ENCODE data around the gene SAMD11.
"Not testable (repeated sequence)": the region's sequence is repeated elsewhere in the genome, so short reads cannot be mapped to it uniquely, and the experiment has no call there.

The SAMD11 gene

GRCh38 chr1:974687-975328 lies 51.1 kb downstream of the SAMD11 start:
- no peak for DNase-seq (ENCODE audit: low read depth in 2 of 2)

GRCh38 chr1:975365-975764 lies 51.6 kb downstream of the SAMD11 start:
- DNase-seq (ENCODE audit: low read depth in 2 of 2): no peak

- peak in 1 of 2 donors; percentile 49 for DNase-seq (ENCODE audit: low read depth in 2 of 2)
These were observed 52.4 kb downstream of the SAMD11 start for GRCh38 chr1:975896-976683.

DNA sequence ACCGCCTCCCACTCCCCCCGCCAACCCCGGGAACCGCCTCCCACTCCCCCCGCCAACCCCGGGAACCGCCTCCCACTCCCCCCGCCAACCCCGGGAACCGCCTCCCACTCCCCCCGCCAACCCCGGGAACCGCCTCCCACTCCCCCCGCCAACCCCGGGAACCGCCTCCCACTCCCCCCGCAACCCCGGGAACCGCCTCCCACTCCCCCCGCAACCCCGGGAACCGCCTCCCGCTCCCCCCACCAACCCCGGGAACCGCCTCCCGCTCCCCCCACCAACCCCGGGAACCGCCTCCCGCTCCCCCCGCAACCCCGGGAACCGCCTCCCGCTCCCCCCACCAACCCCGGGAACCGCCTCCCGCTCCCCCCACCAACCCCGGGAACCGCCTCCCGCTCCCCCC lies 53.1 kb downstream of the SAMD11 start:
- not testable (repeated sequence) for DNase-seq (ENCODE audit: low read depth in 2 of 2)

- no peak for DNase-seq (ENCODE audit: low read depth in 2 of 2)
These were observed 54.5 kb downstream of the SAMD11 start for GRCh38 chr1:978069-978834.

DNA sequence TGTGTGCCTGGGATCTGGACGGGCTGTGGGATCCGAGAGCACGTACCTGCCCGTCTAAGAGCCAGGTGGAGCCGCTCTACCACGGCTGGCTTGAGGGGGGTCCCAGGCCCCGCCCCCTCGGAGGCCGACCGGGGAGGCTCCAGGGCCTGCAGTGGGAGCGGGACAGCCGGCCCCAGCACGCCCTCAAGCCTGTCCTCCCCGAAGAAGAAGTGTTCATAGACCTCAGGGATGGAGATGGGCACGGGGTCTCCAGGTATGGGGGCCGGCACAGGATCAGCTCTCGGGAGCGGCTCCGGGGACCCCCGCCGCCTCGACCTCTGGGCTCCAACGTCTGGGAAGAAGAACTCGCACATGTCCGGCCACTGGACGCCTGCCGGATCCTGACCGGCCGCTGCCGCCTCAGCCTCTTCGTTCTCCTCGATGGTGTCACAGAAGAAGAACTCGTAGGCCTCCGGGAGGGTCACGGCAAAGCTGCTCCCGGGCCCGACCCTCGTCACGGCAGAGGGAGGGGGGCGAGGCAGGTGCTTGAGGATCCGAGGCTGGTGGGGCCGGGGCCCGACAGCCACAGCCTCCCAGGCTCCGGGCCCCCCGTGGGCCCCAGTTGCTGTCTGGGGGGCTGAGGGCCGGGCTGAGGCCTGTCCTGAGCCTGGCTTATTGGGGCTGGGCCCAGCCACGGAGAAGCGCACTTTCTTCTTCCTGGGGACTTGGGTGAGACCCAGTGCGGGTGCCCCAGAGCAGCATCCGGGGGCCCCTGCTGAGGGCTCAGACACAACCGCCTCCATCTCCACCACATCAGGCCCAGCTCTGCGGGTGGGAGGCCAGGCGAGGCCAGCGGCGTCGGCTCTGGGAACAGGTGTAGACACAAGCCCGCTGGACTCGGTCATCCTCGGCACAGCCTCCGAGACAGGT lies 55.4 kb downstream of the SAMD11 start:
- DNase-seq (ENCODE audit: low read depth in 2 of 2): no peak

GRCh38 chr1:979744-980072 lies 56.0 kb downstream of the SAMD11 start:
- DNase-seq (ENCODE audit: low read depth in 2 of 2): no peak

DNA sequence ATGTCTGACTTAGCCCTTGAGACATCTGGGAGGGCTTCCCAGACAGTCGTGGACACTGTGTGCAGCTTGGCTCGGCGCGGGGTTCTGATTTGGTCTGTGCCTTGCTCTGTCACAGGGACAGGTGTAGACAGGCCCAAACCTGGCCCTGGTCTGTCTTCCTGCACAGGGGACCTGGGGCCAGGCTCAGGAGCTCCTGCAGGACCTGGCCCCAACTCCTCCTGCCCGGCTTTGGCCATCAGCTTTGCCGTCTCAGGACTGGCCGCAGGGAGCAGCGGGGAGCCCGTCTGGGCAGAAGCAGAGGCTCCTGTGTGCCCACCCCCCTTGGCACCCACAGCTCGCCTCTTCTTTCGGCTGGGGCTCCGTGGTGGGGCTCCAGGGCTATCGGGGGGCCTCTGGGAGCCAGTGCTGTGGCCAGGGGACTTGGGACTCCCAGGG lies 56.4 kb downstream of the SAMD11 start:
- DNase-seq (ENCODE audit: low read depth in 2 of 2): no peak

DNA sequence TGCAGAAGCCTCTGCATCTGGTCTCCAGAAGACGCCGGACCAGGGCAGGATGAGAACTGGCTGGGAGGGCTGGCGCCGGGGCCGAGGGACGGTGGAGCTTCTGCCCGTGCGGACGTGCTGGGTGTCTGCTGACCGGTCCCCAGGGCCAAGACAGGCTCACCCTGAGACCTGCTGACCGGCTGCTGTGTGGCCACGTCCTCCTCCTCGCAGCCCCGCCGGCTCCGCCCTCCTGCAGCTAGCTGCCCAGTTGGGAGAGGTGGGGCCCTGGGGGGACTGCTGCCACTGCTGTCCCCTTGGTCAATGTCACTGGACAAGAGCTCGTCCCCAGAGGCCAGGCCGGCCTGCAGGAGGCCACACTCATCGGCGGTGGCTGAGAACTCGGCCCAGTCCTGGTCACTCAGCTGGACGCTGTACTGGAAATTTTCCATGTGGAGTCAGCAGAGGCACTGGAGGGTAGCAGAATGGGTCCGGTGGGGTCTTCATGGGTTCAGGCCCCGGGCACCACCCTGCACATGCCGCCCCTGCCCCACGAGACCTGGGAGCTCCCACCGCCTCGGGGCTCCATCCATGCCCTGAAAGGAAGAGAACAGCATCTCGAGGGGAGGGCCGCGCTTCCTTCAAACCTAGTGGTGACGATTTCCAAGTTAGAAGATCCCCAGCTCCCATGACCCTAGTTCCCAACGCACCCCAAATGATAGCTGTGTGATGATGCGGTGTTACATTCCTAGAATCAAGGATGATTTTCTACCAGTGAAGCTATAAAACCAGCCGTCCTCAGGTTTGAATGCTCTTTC lies 57.1 kb downstream of the SAMD11 start:
- no peak for DNase-seq (ENCODE audit: low read depth in 2 of 2)

DNA sequence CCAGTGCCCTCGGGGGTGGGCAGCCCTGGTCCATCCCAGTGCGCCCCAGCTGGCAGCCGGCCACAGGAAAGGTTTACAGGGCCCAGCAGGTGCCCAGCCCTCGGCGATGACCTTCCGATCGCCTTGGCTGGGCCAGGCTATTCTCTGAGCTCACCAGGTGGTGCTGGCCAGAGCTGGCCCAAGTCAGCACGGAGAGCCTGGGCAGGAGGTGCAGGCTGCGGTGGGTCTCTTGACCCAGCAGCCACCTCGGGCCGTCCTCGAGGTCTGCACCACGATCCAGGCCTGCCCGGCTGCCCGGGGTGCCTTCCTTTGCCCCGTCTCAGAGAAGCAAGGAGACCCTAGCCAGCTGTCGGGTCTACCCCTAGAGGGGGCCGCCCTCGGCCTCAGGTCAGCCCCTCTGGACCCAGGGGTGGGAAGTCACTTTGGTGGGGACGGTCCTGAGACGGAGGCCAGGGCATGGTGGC lies 57.8 kb downstream of the SAMD11 start:
- DNase-seq (ENCODE audit: low read depth in 2 of 2): no peak

- DNase-seq (ENCODE audit: low read depth in 2 of 2): no peak
These were observed 58.3 kb downstream of the SAMD11 start, which contains the start of gene PERM1 for GRCh38 chr1:981955-982558. TSS of gene PERM1 (minus strand) at chr1:982093. CDS start at chr1:981029, 1,064 bp downstream.

DNA sequence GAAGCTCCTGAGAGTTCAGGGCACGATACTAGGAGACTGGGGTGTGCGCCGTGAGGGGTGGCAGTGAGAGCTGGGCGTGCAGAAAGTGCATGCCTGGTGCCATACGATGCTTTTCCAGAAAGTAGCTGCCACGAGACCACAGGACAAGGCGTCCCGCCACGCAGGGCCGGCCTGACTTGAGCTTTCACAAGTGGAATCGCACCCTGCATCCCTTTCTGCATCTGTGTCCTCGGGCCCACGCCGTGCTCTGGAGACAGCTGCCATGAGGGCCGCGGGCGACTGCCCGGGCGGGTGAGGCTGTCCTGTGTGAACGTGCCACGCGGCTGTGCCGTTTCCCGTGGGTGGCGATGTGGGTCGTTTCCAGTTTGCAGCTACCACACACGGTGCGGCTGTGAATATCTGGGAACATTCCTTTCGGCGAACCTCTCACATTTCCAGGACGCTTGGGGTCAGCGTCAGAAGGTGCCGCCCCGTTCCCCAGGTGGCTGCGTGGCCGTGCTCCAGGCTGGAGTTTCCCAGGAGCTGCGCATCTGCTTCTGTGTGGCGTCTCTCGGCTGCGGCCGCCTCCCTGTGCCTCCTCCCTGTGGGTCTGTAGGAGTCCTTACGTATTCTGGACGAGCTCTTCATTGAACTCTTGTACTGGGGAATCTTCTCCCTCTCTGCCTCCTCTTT lies 59.2 kb downstream of the SAMD11 start:
- no peak for DNase-seq (ENCODE audit: low read depth in 2 of 2)

- peak; percentile 53 to 55 for DNase-seq (ENCODE audit: low read depth in 2 of 2)
These were observed 60.2 kb downstream of the SAMD11 start for GRCh38 chr1:983798-984475.

- no peak for DNase-seq (ENCODE audit: low read depth in 2 of 2)
These were observed 60.7 kb downstream of the SAMD11 start for GRCh38 chr1:984476-984814.

DNA sequence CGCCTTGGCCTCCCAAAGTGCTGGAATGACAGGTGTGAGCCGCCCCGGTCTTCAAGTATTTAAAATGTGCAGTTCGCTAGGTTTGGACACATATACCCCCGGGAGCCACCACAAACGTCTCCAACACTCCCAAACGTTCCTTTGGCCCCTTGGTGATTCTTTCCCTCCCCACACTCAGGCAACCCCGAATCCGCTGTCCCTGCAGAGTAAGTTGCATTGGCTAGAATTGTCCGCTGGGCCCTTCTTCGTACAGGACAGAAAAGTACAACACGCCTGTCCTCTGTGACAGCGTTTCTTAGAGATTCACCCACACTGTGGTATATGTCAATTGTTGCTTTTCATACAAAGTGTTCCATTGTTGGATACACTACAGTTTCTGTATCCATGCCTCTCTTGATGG lies 61.4 kb downstream of the SAMD11 start:
- no peak for DNase-seq (ENCODE audit: low read depth in 2 of 2)

GRCh38 chr1:988061-988460 lies 64.3 kb downstream of the SAMD11 start:
- DNase-seq (ENCODE audit: low read depth in 2 of 2): not testable (repeated sequence)

DNA sequence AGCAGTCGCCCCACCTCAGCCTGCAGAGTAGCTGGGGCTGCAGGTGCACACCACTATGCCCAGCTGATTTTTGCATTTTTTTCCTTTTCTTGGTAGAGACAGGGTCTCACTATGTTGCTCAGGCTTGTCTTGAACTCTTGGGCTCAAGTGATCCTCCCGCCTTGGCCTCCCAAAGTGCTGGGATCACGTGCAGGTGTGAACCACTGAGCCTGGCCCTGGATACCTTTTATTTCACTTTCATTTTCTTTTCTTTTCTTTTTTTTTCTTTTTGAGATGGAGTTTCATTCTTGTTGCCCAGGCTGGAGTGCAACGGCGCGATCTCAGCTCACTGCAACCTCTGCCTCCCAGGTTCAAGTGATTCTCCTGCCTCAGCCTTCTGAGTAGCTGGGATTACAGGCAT lies 67.6 kb downstream of the SAMD11 start:
- not testable (repeated sequence) for DNase-seq (ENCODE audit: low read depth in 2 of 2)

GRCh38 chr1:991895-992294 lies 68.2 kb downstream of the SAMD11 start:
- DNase-seq (ENCODE audit: low read depth in 2 of 2): no peak

GRCh38 chr1:992362-992761 lies 68.6 kb downstream of the SAMD11 start:
- no peak for DNase-seq (ENCODE audit: low read depth in 2 of 2)
